ENCODE results near the gene MGAT5. TPM values are rescaled to one million over a fixed set of nuclear protein-coding genes. Genes with fewer than 3 reads are reported as not detected.

Gene MGAT5
- total and polyA plus RNA-seq, 2 donors from 2014 or later, result 14.3 to 40.9 TPM

- H3K9me3 ChIP-seq (ENCODE audit: control insufficient read depth in 2 of 3, insufficient read depth in 1 of 3, low read length in 3 of 3), result no peaks in the 10 kb centered on the region
- H3K36me3 ChIP-seq (ENCODE audit: control insufficient read depth in 2 of 3, insufficient read depth in 3 of 3, low read length in 3 of 3), result peaks cover 0 to 3% (median 0%) of the 10 kb centered on the region in 3 donors
- no peak overlapping the region for H3K4me3 ChIP-seq (ENCODE audit: low read length in 3 of 3)
- no peaks in the 10 kb centered on the region for H3K27me3 ChIP-seq (ENCODE audit: control insufficient read depth, insufficient read depth, low read length)
- no peak for TF ChIP-seq CTCF (IDR thresholded peaks at IDR 0.05; ENCODE audit: borderline replicate concordance, extremely low read depth, insufficient read depth)
- intact Hi-C loops (cut with DNase I), result no loop called here
- H3K9ac ChIP-seq (ENCODE audit: low read length in 3 of 3), result no peak overlapping the region
- no peak overlapping the region for H3K27ac ChIP-seq (ENCODE audit: low read depth in 2 of 2, low read length in 2 of 2)
- H3K4me1 ChIP-seq (ENCODE audit: control insufficient read depth in 2 of 3, insufficient read depth in 2 of 3, low read depth in 1 of 3, low read length in 3 of 3), result no peaks in the 10 kb centered on the region
- no peak for DNase-seq
- no peak for FAIRE-seq
Measured at GRCh38 chr2:134352844-134353243, 99.0 kb downstream of the MGAT5 start.

- Histone ChIP-seq H3K36me3 (ENCODE audit: control insufficient read depth in 2 of 3, insufficient read depth in 3 of 3, low read length in 3 of 3) (peaks cover 0 to 3% (median 0%) of the 10 kb centered on the region in 3 donors), H3K9me3 (ENCODE audit: control insufficient read depth in 2 of 3, insufficient read depth in 1 of 3, low read length in 3 of 3) (no peaks in the 10 kb centered on the region), H3K4me1 (ENCODE audit: control insufficient read depth in 2 of 3, insufficient read depth in 2 of 3, low read depth in 1 of 3, low read length in 3 of 3) (no peaks in the 10 kb centered on the region), H3K27me3 (ENCODE audit: control insufficient read depth, insufficient read depth, low read length) (no peaks in the 10 kb centered on the region), H3K9ac (ENCODE audit: low read length in 3 of 3) (no peak overlapping the region), H3K4me3 (ENCODE audit: low read length in 3 of 3) (no peak overlapping the region), H3K27ac (ENCODE audit: low read depth in 2 of 2, low read length in 2 of 2) (no peak overlapping the region)
- no peak for TF ChIP-seq CTCF (IDR thresholded peaks at IDR 0.05; ENCODE audit: borderline replicate concordance, extremely low read depth, insufficient read depth)
- intact Hi-C loops (cut with DNase I), result no loop called here
- DNase-seq (no peak), FAIRE-seq (no peak)
Measured at GRCh38 chr2:134354611-134355010, 100.7 kb downstream of the MGAT5 start.

- no peak for DNase-seq
- no peak for TF ChIP-seq CTCF (IDR thresholded peaks at IDR 0.05; ENCODE audit: borderline replicate concordance, extremely low read depth, insufficient read depth)
- FAIRE-seq, result no peak
Measured at GRCh38 chr2:134357814-134358213, 103.9 kb downstream of the MGAT5 start.

More at GRCh38 chr2:134357814-134358213, 103.9 kb downstream of the MGAT5 start:
- H3K4me1 ChIP-seq (ENCODE audit: control insufficient read depth in 2 of 3, insufficient read depth in 2 of 3, low read depth in 1 of 3, low read length in 3 of 3), result peaks cover 0 to 4% (median 4%) of the 10 kb centered on the region in 3 donors
- no peak overlapping the region for H3K4me3 ChIP-seq (ENCODE audit: low read length in 3 of 3)
- intact Hi-C loops (cut with DNase I), result no loop called here
- H3K9me3 ChIP-seq (ENCODE audit: control insufficient read depth in 2 of 3, insufficient read depth in 1 of 3, low read length in 3 of 3), result no peaks in the 10 kb centered on the region
- no peak overlapping the region for H3K27ac ChIP-seq (ENCODE audit: low read depth in 2 of 2, low read length in 2 of 2)
- H3K27me3 ChIP-seq (ENCODE audit: control insufficient read depth, insufficient read depth, low read length), result no peaks in the 10 kb centered on the region
- no peaks in the 10 kb centered on the region for H3K36me3 ChIP-seq (ENCODE audit: control insufficient read depth in 2 of 3, insufficient read depth in 3 of 3, low read length in 3 of 3)
- H3K9ac ChIP-seq (ENCODE audit: low read length in 3 of 3), result no peak overlapping the region
